ENCODE data around the gene WDFY2.
"Not testable (repeated sequence)": the region's sequence is repeated elsewhere in the genome, so short reads cannot be mapped to it uniquely, and the experiment has no call there.

The WDFY2 gene

GRCh38 chr13:51583875-51584730 lies at the start of gene WDFY2:
WDFY2 (plus strand) TSS chr13:51584462; CDS start chr13:51584688, 226 bp downstream.
- DNase-seq: peak; percentile 99 to 100

- DNase-seq: peak in 1 of 2 donors; percentile 59
Observed at GRCh38 chr13:51538591-51539179, 45.6 kb upstream of the WDFY2 start.

GRCh38 chr13:51539887-51540286 lies 44.4 kb upstream of the WDFY2 start:
- DNase-seq: no peak

- DNase-seq: no peak
Observed at GRCh38 chr13:51541037-51541436, 43.2 kb upstream of the WDFY2 start.

GRCh38 chr13:51541809-51542258 lies 42.4 kb upstream of the WDFY2 start:
- no peak for DNase-seq

GRCh38 chr13:51542346-51543242 lies 41.7 kb upstream of the WDFY2 start:
- no peak for DNase-seq

GRCh38 chr13:51545446-51545845 lies 38.8 kb upstream of the WDFY2 start:
- not testable (repeated sequence) for DNase-seq

GRCh38 chr13:51547425-51548176 lies 36.7 kb upstream of the WDFY2 start:
- DNase-seq: no peak

GRCh38 chr13:51549050-51549449 lies 35.2 kb upstream of the WDFY2 start:
- peak; percentile 62 to 86 for DNase-seq

- DNase-seq: no peak
Observed at GRCh38 chr13:51549593-51549992, 34.7 kb upstream of the WDFY2 start.

- DNase-seq: peak; percentile 57 to 66
Observed at GRCh38 chr13:51550151-51550550, 34.1 kb upstream of the WDFY2 start.

- no peak for DNase-seq
Observed at GRCh38 chr13:51551416-51551815, 32.8 kb upstream of the WDFY2 start.

GRCh38 chr13:51552027-51552426 lies 32.2 kb upstream of the WDFY2 start:
- DNase-seq: peak; percentile 86 to 96

GRCh38 chr13:51553531-51553930 lies 30.7 kb upstream of the WDFY2 start:
- peak in 1 of 2 donors; percentile 41 for DNase-seq

- no peak for DNase-seq
Observed at GRCh38 chr13:51556740-51557139, 27.5 kb upstream of the WDFY2 start.

GRCh38 chr13:51557438-51557837 lies 26.8 kb upstream of the WDFY2 start:
- peak in 1 of 2 donors; percentile 60 for DNase-seq

GRCh38 chr13:51557875-51558612 lies 26.2 kb upstream of the WDFY2 start:
- DNase-seq: peak; percentile 54 to 73

- no peak for DNase-seq
Observed at GRCh38 chr13:51559946-51560735, 24.1 kb upstream of the WDFY2 start.

- DNase-seq: peak; percentile 66 to 73
Observed at GRCh38 chr13:51562011-51562671, 22.1 kb upstream of the WDFY2 start.

GRCh38 chr13:51564252-51564651 lies 20.0 kb upstream of the WDFY2 start:
- no peak for DNase-seq
